ENCODE results near the gene MYRIP.

The MYRIP gene

GRCh38 chr3:40035177-40035576 lies 225.8 kb downstream of the MYRIP start:
- Histone ChIP-seq H3K27me3 (ENCODE audit: insufficient read depth, low read length, poor library complexity) (no peaks in the 10 kb centered on the region), H3K79me2 (ENCODE audit: control insufficient read depth, insufficient read depth, low read length) (no peaks in the 10 kb centered on the region), H4K8ac (ENCODE audit: low read depth, low read length) (no peak overlapping the region), H2BK5ac (ENCODE audit: low read length) (no peak overlapping the region), H3K4me2 (ENCODE audit: low read length) (no peak overlapping the region), H3K4ac (ENCODE audit: low read depth, low read length) (no peak overlapping the region), H3K18ac (ENCODE audit: low read length) (no peak overlapping the region), H3K27ac (ENCODE audit: low read depth, low read length) (no peak overlapping the region), H3K79me1 (ENCODE audit: low read length) (no peaks in the 10 kb centered on the region), H3K56ac (ENCODE audit: low read length) (no peak overlapping the region), H3K36me3 (ENCODE audit: control insufficient read depth, insufficient read depth, low read length) (no peaks in the 10 kb centered on the region), H3K23ac (ENCODE audit: low read length) (no peak overlapping the region), H3K4me3 (ENCODE audit: low read length) (no peak overlapping the region), H2BK15ac (replicated peaks; ENCODE audit: low read depth) (no peak overlapping the region), H2AK5ac (ENCODE audit: low read length) (no peak overlapping the region), H4K5ac (ENCODE audit: low read length) (no peak overlapping the region), H3K9ac (ENCODE audit: low read length) (no peak overlapping the region), H3K4me1 (ENCODE audit: control insufficient read depth, low read depth, low read length) (peaks cover 2% of the 10 kb centered on the region), H2BK120ac (ENCODE audit: low read depth, low read length) (no peak overlapping the region)
- DNase-seq, result no peak
- WGBS (ENCODE audit: extremely low coverage, insufficient coverage, low lambda C conversion rate), result no CpG with 5 or more reads among the region's 4 CpGs

- Histone ChIP-seq H3K56ac (ENCODE audit: low read length) (no peak overlapping the region), H3K4me2 (ENCODE audit: low read length) (no peak overlapping the region), H3K4ac (ENCODE audit: low read depth, low read length) (no peak overlapping the region), H2BK15ac (replicated peaks; ENCODE audit: low read depth) (no peak overlapping the region), H3K79me2 (ENCODE audit: control insufficient read depth, insufficient read depth, low read length) (no peaks in the 10 kb centered on the region), H2AK5ac (ENCODE audit: low read length) (no peak overlapping the region), H3K27ac (ENCODE audit: low read depth, low read length) (no peak overlapping the region), H3K23ac (ENCODE audit: low read length) (no peak overlapping the region), H2BK120ac (ENCODE audit: low read depth, low read length) (no peak overlapping the region), H4K5ac (ENCODE audit: low read length) (no peak overlapping the region), H2BK5ac (ENCODE audit: low read length) (no peak overlapping the region), H3K4me3 (ENCODE audit: low read length) (no peak overlapping the region), H3K18ac (ENCODE audit: low read length) (no peak overlapping the region), H3K27me3 (ENCODE audit: insufficient read depth, low read length, poor library complexity) (no peaks in the 10 kb centered on the region), H4K8ac (ENCODE audit: low read depth, low read length) (no peak overlapping the region), H3K36me3 (ENCODE audit: control insufficient read depth, insufficient read depth, low read length) (no peaks in the 10 kb centered on the region), H3K4me1 (ENCODE audit: control insufficient read depth, low read depth, low read length) (peaks cover 2% of the 10 kb centered on the region), H3K9ac (ENCODE audit: low read length) (no peak overlapping the region), H3K79me1 (ENCODE audit: low read length) (no peaks in the 10 kb centered on the region)
- DNase-seq, result peak; percentile 56
Measured at GRCh38 chr3:40037582-40037981, 228.2 kb downstream of the MYRIP start.

GRCh38 chr3:40042752-40043443 lies 233.5 kb downstream of the MYRIP start:
- no CpG with 5 or more reads among the region's 4 CpGs for WGBS (ENCODE audit: extremely low coverage, insufficient coverage, low lambda C conversion rate)
- no peaks in the 10 kb centered on the region for H3K36me3 ChIP-seq (ENCODE audit: control insufficient read depth, insufficient read depth, low read length)
- H3K4me2 ChIP-seq (ENCODE audit: low read length), result no peak overlapping the region
- no peaks in the 10 kb centered on the region for H3K4me1 ChIP-seq (ENCODE audit: control insufficient read depth, low read depth, low read length)
- H2BK120ac ChIP-seq (ENCODE audit: low read depth, low read length), result no peak overlapping the region
- no peaks in the 10 kb centered on the region for H3K79me1 ChIP-seq (ENCODE audit: low read length)
- no peak overlapping the region for H2BK15ac ChIP-seq (replicated peaks; ENCODE audit: low read depth)
- no peak overlapping the region for H3K4me3 ChIP-seq (ENCODE audit: low read length)
- no peak overlapping the region for H4K8ac ChIP-seq (ENCODE audit: low read depth, low read length)
- no peak overlapping the region for H3K27ac ChIP-seq (ENCODE audit: low read depth, low read length)
- no peak overlapping the region for H2AK5ac ChIP-seq (ENCODE audit: low read length)
- H3K18ac ChIP-seq (ENCODE audit: low read length), result no peak overlapping the region
- no peak overlapping the region for H3K23ac ChIP-seq (ENCODE audit: low read length)
- H3K4ac ChIP-seq (ENCODE audit: low read depth, low read length), result no peak overlapping the region
- no peak overlapping the region for H4K5ac ChIP-seq (ENCODE audit: low read length)
- no peak for DNase-seq
- H3K9ac ChIP-seq (ENCODE audit: low read length), result no peak overlapping the region
- no peak overlapping the region for H3K56ac ChIP-seq (ENCODE audit: low read length)
- H3K79me2 ChIP-seq (ENCODE audit: control insufficient read depth, insufficient read depth, low read length), result no peaks in the 10 kb centered on the region
- H3K27me3 ChIP-seq (ENCODE audit: insufficient read depth, low read length, poor library complexity), result no peaks in the 10 kb centered on the region
- H2BK5ac ChIP-seq (ENCODE audit: low read length), result no peak overlapping the region

GRCh38 chr3:40043444-40043755 lies 234.0 kb downstream of the MYRIP start:
- H3K79me1 ChIP-seq (ENCODE audit: low read length), result no peaks in the 10 kb centered on the region
- H3K56ac ChIP-seq (ENCODE audit: low read length), result no peak overlapping the region
- H3K9ac ChIP-seq (ENCODE audit: low read length), result no peak overlapping the region
- H3K27ac ChIP-seq (ENCODE audit: low read depth, low read length), result no peak overlapping the region
- no peak overlapping the region for H2BK15ac ChIP-seq (replicated peaks; ENCODE audit: low read depth)
- WGBS (ENCODE audit: extremely low coverage, insufficient coverage, low lambda C conversion rate), result no CpG with 5 or more reads among the region's 1 CpG
- H2BK5ac ChIP-seq (ENCODE audit: low read length), result no peak overlapping the region
- no peaks in the 10 kb centered on the region for H3K4me1 ChIP-seq (ENCODE audit: control insufficient read depth, low read depth, low read length)
- H4K8ac ChIP-seq (ENCODE audit: low read depth, low read length), result no peak overlapping the region
- H3K4me3 ChIP-seq (ENCODE audit: low read length), result no peak overlapping the region
- H3K4me2 ChIP-seq (ENCODE audit: low read length), result no peak overlapping the region
- no peak overlapping the region for H2AK5ac ChIP-seq (ENCODE audit: low read length)
- H3K18ac ChIP-seq (ENCODE audit: low read length), result no peak overlapping the region
- no peak overlapping the region for H4K5ac ChIP-seq (ENCODE audit: low read length)
- no peaks in the 10 kb centered on the region for H3K79me2 ChIP-seq (ENCODE audit: control insufficient read depth, insufficient read depth, low read length)
- H3K27me3 ChIP-seq (ENCODE audit: insufficient read depth, low read length, poor library complexity), result no peaks in the 10 kb centered on the region
- no peak overlapping the region for H2BK120ac ChIP-seq (ENCODE audit: low read depth, low read length)
- H3K23ac ChIP-seq (ENCODE audit: low read length), result no peak overlapping the region
- no peaks in the 10 kb centered on the region for H3K36me3 ChIP-seq (ENCODE audit: control insufficient read depth, insufficient read depth, low read length)
- no peak overlapping the region for H3K4ac ChIP-seq (ENCODE audit: low read depth, low read length)
- DNase-seq, result no peak

GRCh38 chr3:40044487-40044886 lies 235.1 kb downstream of the MYRIP start:
- H3K79me2 ChIP-seq (ENCODE audit: control insufficient read depth, insufficient read depth, low read length), result no peaks in the 10 kb centered on the region
- no peak overlapping the region for H3K9ac ChIP-seq (ENCODE audit: low read length)
- DNase-seq, result no peak
- H3K79me1 ChIP-seq (ENCODE audit: low read length), result no peaks in the 10 kb centered on the region
- no peak overlapping the region for H3K23ac ChIP-seq (ENCODE audit: low read length)
- no peak overlapping the region for H2AK5ac ChIP-seq (ENCODE audit: low read length)
- no peak overlapping the region for H3K4ac ChIP-seq (ENCODE audit: low read depth, low read length)
- WGBS (ENCODE audit: extremely low coverage, insufficient coverage, low lambda C conversion rate), result no CpG with 5 or more reads among the region's 5 CpGs
- no peak overlapping the region for H3K18ac ChIP-seq (ENCODE audit: low read length)
- no peak overlapping the region for H2BK15ac ChIP-seq (replicated peaks; ENCODE audit: low read depth)
- H3K36me3 ChIP-seq (ENCODE audit: control insufficient read depth, insufficient read depth, low read length), result no peaks in the 10 kb centered on the region
- H3K4me3 ChIP-seq (ENCODE audit: low read length), result no peak overlapping the region
- H3K27me3 ChIP-seq (ENCODE audit: insufficient read depth, low read length, poor library complexity), result no peaks in the 10 kb centered on the region
- H2BK5ac ChIP-seq (ENCODE audit: low read length), result no peak overlapping the region
- no peak overlapping the region for H3K56ac ChIP-seq (ENCODE audit: low read length)
- H2BK120ac ChIP-seq (ENCODE audit: low read depth, low read length), result no peak overlapping the region
- H3K4me1 ChIP-seq (ENCODE audit: control insufficient read depth, low read depth, low read length), result no peaks in the 10 kb centered on the region
- no peak overlapping the region for H3K27ac ChIP-seq (ENCODE audit: low read depth, low read length)
- H4K8ac ChIP-seq (ENCODE audit: low read depth, low read length), result no peak overlapping the region
- H3K4me2 ChIP-seq (ENCODE audit: low read length), result no peak overlapping the region
- H4K5ac ChIP-seq (ENCODE audit: low read length), result no peak overlapping the region

- H3K27ac ChIP-seq (ENCODE audit: low read depth, low read length), result no peak overlapping the region
- H3K79me1 ChIP-seq (ENCODE audit: low read length), result no peaks in the 10 kb centered on the region
- no peaks in the 10 kb centered on the region for H3K36me3 ChIP-seq (ENCODE audit: control insufficient read depth, insufficient read depth, low read length)
- DNase-seq, result no peak
- no peak overlapping the region for H4K8ac ChIP-seq (ENCODE audit: low read depth, low read length)
- no peak overlapping the region for H3K4ac ChIP-seq (ENCODE audit: low read depth, low read length)
- no peaks in the 10 kb centered on the region for H3K79me2 ChIP-seq (ENCODE audit: control insufficient read depth, insufficient read depth, low read length)
- no peak overlapping the region for H3K4me2 ChIP-seq (ENCODE audit: low read length)
- no peak overlapping the region for H2BK120ac ChIP-seq (ENCODE audit: low read depth, low read length)
- H3K4me3 ChIP-seq (ENCODE audit: low read length), result no peak overlapping the region
- no peak overlapping the region for H4K5ac ChIP-seq (ENCODE audit: low read length)
- no peak overlapping the region for H2AK5ac ChIP-seq (ENCODE audit: low read length)
- H3K18ac ChIP-seq (ENCODE audit: low read length), result no peak overlapping the region
- no peaks in the 10 kb centered on the region for H3K4me1 ChIP-seq (ENCODE audit: control insufficient read depth, low read depth, low read length)
- H3K23ac ChIP-seq (ENCODE audit: low read length), result no peak overlapping the region
- H3K56ac ChIP-seq (ENCODE audit: low read length), result no peak overlapping the region
- no peak overlapping the region for H2BK5ac ChIP-seq (ENCODE audit: low read length)
- H2BK15ac ChIP-seq (replicated peaks; ENCODE audit: low read depth), result no peak overlapping the region
- no peak overlapping the region for H3K9ac ChIP-seq (ENCODE audit: low read length)
- WGBS (ENCODE audit: extremely low coverage, insufficient coverage, low lambda C conversion rate), result no CpG with 5 or more reads among the region's 2 CpGs
- no peaks in the 10 kb centered on the region for H3K27me3 ChIP-seq (ENCODE audit: insufficient read depth, low read length, poor library complexity)
Measured at GRCh38 chr3:40045051-40045450, 235.6 kb downstream of the MYRIP start.
